Measurements from ENCODE around the gene SVIL.

SVIL gene

GRCh38 chr10:29637537-29637936 is 2.8 kb upstream of the SVIL start:
- Histone ChIP-seq H3F3A (ENCODE audit: low read depth) (no peaks in the 10 kb centered on the region), H3K79me2 (ENCODE audit: insufficient read depth, low read length) (no peaks in the 10 kb centered on the region), H3K9me3 (ENCODE audit: insufficient read depth, low read depth, low read length) (no peaks in the 10 kb centered on the region), H3K4me1 (ENCODE audit: insufficient read depth, low read length, poor library complexity, severe bottlenecking) (peaks cover 15% of the 10 kb centered on the region), H3K4me3 (ENCODE audit: low read length, poor library complexity, severe bottlenecking) (no peak overlapping the region), H4K20me1 (ENCODE audit: insufficient read depth, low read length, poor library complexity, severe bottlenecking) (no peaks in the 10 kb centered on the region), H3K36me3 (ENCODE audit: insufficient read depth, low read length) (0 out of 2 replicates have a peak, but pooled peaks cover 7% of the 10 kb centered on the region), H3K27me3 (ENCODE audit: insufficient read depth, low read length, poor library complexity, severe bottlenecking) (no peaks in the 10 kb centered on the region), H2AFZ (ENCODE audit: low read length) (no peak overlapping the region), H3K9ac (ENCODE audit: low read depth, low read length, poor library complexity, severe bottlenecking) (no peak overlapping the region), H3K9me2 (replicated peaks; ENCODE audit: low read depth, low read length) (no peaks in the 10 kb centered on the region), H3K4me2 (ENCODE audit: low read depth, low read length, poor library complexity, severe bottlenecking) (no peak overlapping the region)
- TF ChIP-seq EZH2phosphoT487 (IDR thresholded peaks at IDR 0.05; ENCODE audit: borderline replicate concordance), result no peak
- TF ChIP-seq CTCF (conservative IDR thresholded peaks at IDR 0.05; ENCODE audit: low read length), result no peak

- Histone ChIP-seq H4K20me1 (ENCODE audit: insufficient read depth, low read length, poor library complexity, severe bottlenecking) (no peaks in the 10 kb centered on the region), H3K4me1 (ENCODE audit: insufficient read depth, low read length, poor library complexity, severe bottlenecking) (peaks cover 15% of the 10 kb centered on the region), H3K27me3 (ENCODE audit: insufficient read depth, low read length, poor library complexity, severe bottlenecking) (no peaks in the 10 kb centered on the region), H3K9me3 (ENCODE audit: insufficient read depth, low read depth, low read length) (no peaks in the 10 kb centered on the region), H3K9ac (ENCODE audit: low read depth, low read length, poor library complexity, severe bottlenecking) (no peak overlapping the region), H3K36me3 (ENCODE audit: insufficient read depth, low read length) (0 out of 2 replicates have a peak, but pooled peaks cover 7% of the 10 kb centered on the region), H3K4me2 (ENCODE audit: low read depth, low read length, poor library complexity, severe bottlenecking) (no peak overlapping the region), H3F3A (ENCODE audit: low read depth) (no peaks in the 10 kb centered on the region), H3K9me2 (replicated peaks; ENCODE audit: low read depth, low read length) (no peaks in the 10 kb centered on the region), H3K79me2 (ENCODE audit: insufficient read depth, low read length) (no peaks in the 10 kb centered on the region), H2AFZ (ENCODE audit: low read length) (no peak overlapping the region), H3K4me3 (ENCODE audit: low read length, poor library complexity, severe bottlenecking) (no peak overlapping the region)
- TF ChIP-seq CTCF (conservative IDR thresholded peaks at IDR 0.05; ENCODE audit: low read length) (no peak), EZH2phosphoT487 (IDR thresholded peaks at IDR 0.05; ENCODE audit: borderline replicate concordance) (no peak)
Measured at GRCh38 chr10:29636178-29636577, 1.4 kb upstream of the SVIL start.

GRCh38 chr10:29635711-29636144 is 957 bp upstream of the SVIL start:
- TF ChIP-seq CTCF (conservative IDR thresholded peaks at IDR 0.05; ENCODE audit: low read length) (no peak), EZH2phosphoT487 (IDR thresholded peaks at IDR 0.05; ENCODE audit: borderline replicate concordance) (no peak)
- Histone ChIP-seq H3K4me2 (ENCODE audit: low read depth, low read length, poor library complexity, severe bottlenecking) (no peak overlapping the region), H3K9ac (ENCODE audit: low read depth, low read length, poor library complexity, severe bottlenecking) (no peak overlapping the region), H3K27me3 (ENCODE audit: insufficient read depth, low read length, poor library complexity, severe bottlenecking) (no peaks in the 10 kb centered on the region), H3K9me2 (replicated peaks; ENCODE audit: low read depth, low read length) (no peaks in the 10 kb centered on the region), H4K20me1 (ENCODE audit: insufficient read depth, low read length, poor library complexity, severe bottlenecking) (no peaks in the 10 kb centered on the region), H3F3A (ENCODE audit: low read depth) (no peaks in the 10 kb centered on the region), H3K4me1 (ENCODE audit: insufficient read depth, low read length, poor library complexity, severe bottlenecking) (peaks cover 15% of the 10 kb centered on the region), H3K36me3 (ENCODE audit: insufficient read depth, low read length) (0 out of 2 replicates have a peak, but pooled peaks cover 7% of the 10 kb centered on the region), H3K9me3 (ENCODE audit: insufficient read depth, low read depth, low read length) (no peaks in the 10 kb centered on the region), H2AFZ (ENCODE audit: low read length) (no peak overlapping the region), H3K79me2 (ENCODE audit: insufficient read depth, low read length) (no peaks in the 10 kb centered on the region), H3K4me3 (ENCODE audit: low read length, poor library complexity, severe bottlenecking) (no peak overlapping the region)
